ENCODE measurements around the gene KLF6.

DNA sequence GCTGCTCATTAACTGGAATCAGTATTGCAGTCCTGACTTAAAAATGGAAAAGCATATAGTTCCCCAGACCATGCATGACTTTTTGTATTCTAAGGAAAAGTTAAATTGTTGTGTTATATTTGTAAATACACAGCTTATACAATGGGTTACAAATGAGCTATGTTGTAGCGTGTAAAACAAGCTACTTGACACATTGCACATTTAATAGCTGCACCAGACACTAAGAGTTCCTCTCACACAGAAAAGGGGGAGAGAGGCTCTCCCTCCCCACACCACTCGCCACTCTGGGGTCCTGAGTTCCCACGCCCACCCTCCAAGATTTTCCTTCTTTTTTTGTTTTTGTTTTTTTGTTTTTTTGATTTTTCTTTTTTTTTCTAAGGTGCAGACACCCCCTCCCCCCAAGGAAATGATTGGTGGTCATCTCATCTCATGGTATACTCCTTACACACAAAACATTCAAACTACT, 6.3 kb downstream of the KLF6 start:
- no peak for TF ChIP-seq GATA2 (IDR thresholded peaks at IDR 0.05; ENCODE audit: low read depth, low read length)
- no peak for TF ChIP-seq GATA3 (IDR thresholded peaks at IDR 0.05; ENCODE audit: low read depth, low read length)
